HEK293 (cell line): Measurements from ENCODE around the gene SDF2.

ENCODE experiments used
- SETDB1 ChIP-seq: IDR thresholded peaks from one replicate; pipeline ENCODE4 v1.6.1; 2017; ENCODE audit warnings: mild to moderate bottlenecking, low read length, moderate library complexity, mixed read lengths; ENCODE audit not compliant: insufficient read length
- ZFP3 ChIP-seq: fragments of 450-650 bp; formaldehyde crosslinking; IDR thresholded peaks from 2 replicates; pipeline ENCODE4 v1.5.1; 2016; ENCODE audit warnings: low read depth, missing biosample characterization, missing genetic modification characterization
- ZNF174 ChIP-seq: fragments of 450-650 bp; formaldehyde crosslinking; IDR thresholded peaks from 2 replicates; pipeline ENCODE4 v1.5.0; 2017; ENCODE audit warnings: missing biosample characterization, mild to moderate bottlenecking, missing genetic modification characterization
- ZNF24 ChIP-seq: fragments of 450-650 bp; formaldehyde crosslinking; IDR thresholded peaks from 2 replicates; pipeline ENCODE4 v1.5.1; 2016; ENCODE audit warnings: missing biosample characterization, missing genetic modification characterization
- ZNF335 ChIP-seq: fragments of 450-650 bp; formaldehyde crosslinking; conservative IDR thresholded peaks from 2 replicates; pipeline ENCODE4 v1.5.1; 2016; ENCODE audit warnings: missing biosample characterization, missing genetic modification characterization
- ZNF354C ChIP-seq: fragments of 450-650 bp; formaldehyde crosslinking; IDR thresholded peaks from 2 replicates; pipeline ENCODE4 v1.5.1; 2016; ENCODE audit warnings: missing biosample characterization, missing genetic modification characterization, low read depth, borderline replicate concordance
- ZNF561 ChIP-seq: fragments of 450-650 bp; IDR thresholded peaks from 2 replicates; pipeline ENCODE4 v1.5.1; 2018; ENCODE audit warnings: missing biosample characterization, missing genetic modification characterization, borderline replicate concordance
- ZNF776 ChIP-seq: fragments of 450-650 bp; formaldehyde crosslinking; IDR thresholded peaks from 2 replicates; pipeline ENCODE4 v1.5.0; 2017; ENCODE audit warnings: missing biosample characterization, missing genetic modification characterization, borderline replicate concordance
- TF ChIP-seq, protein P1 (sequence below): fragments of 450-650 bp; formaldehyde crosslinking; IDR thresholded peaks from 2 replicates; pipeline ENCODE4 v1.5.1; 2016; ENCODE audit warnings: missing biosample characterization, missing genetic modification characterization
- TF ChIP-seq, protein P2 (sequence below): sonication (generic); formaldehyde crosslinking; IDR thresholded peaks from 2 replicates; pipeline ENCODE4 v1.8.1; 2022; ENCODE audit warnings: mild to moderate bottlenecking, moderate library complexity, missing genetic modification reagents
- TF ChIP-seq, protein P3 (sequence below): fragments of 450-650 bp; formaldehyde crosslinking; IDR thresholded peaks from 2 replicates; pipeline ENCODE4 v1.5.1; 2016; ENCODE audit warnings: missing biosample characterization, missing genetic modification characterization, low read depth

- TF ChIP-seq SETDB1 (no peak), ZFP3 (no peak), ZNF335 (no peak), ZNF561 (tag by site-specific recombination) (no peak), ZNF24 (tag by site-specific recombination) (no peak), ZNF174 (tag by site-specific recombination) (no peak), ZNF354C (tag by site-specific recombination) (no peak), ZNF776 (tag by site-specific recombination) (no peak)
- TF ChIP-seq, protein P1, sequence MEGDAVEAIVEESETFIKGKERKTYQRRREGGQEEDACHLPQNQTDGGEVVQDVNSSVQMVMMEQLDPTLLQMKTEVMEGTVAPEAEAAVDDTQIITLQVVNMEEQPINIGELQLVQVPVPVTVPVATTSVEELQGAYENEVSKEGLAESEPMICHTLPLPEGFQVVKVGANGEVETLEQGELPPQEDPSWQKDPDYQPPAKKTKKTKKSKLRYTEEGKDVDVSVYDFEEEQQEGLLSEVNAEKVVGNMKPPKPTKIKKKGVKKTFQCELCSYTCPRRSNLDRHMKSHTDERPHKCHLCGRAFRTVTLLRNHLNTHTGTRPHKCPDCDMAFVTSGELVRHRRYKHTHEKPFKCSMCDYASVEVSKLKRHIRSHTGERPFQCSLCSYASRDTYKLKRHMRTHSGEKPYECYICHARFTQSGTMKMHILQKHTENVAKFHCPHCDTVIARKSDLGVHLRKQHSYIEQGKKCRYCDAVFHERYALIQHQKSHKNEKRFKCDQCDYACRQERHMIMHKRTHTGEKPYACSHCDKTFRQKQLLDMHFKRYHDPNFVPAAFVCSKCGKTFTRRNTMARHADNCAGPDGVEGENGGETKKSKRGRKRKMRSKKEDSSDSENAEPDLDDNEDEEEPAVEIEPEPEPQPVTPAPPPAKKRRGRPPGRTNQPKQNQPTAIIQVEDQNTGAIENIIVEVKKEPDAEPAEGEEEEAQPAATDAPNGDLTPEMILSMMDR (tag by site-specific recombination) = no peak
- TF ChIP-seq, protein P2, sequence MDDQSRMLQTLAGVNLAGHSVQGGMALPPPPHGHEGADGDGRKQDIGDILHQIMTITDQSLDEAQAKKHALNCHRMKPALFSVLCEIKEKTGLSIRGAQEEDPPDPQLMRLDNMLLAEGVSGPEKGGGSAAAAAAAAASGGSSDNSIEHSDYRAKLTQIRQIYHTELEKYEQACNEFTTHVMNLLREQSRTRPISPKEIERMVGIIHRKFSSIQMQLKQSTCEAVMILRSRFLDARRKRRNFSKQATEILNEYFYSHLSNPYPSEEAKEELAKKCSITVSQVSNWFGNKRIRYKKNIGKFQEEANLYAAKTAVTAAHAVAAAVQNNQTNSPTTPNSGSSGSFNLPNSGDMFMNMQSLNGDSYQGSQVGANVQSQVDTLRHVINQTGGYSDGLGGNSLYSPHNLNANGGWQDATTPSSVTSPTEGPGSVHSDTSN = no peak
- TF ChIP-seq, protein P3, sequence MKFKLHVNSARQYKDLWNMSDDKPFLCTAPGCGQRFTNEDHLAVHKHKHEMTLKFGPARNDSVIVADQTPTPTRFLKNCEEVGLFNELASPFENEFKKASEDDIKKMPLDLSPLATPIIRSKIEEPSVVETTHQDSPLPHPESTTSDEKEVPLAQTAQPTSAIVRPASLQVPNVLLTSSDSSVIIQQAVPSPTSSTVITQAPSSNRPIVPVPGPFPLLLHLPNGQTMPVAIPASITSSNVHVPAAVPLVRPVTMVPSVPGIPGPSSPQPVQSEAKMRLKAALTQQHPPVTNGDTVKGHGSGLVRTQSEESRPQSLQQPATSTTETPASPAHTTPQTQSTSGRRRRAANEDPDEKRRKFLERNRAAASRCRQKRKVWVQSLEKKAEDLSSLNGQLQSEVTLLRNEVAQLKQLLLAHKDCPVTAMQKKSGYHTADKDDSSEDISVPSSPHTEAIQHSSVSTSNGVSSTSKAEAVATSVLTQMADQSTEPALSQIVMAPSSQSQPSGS = no peak
These were observed 42.6 kb upstream of the SDF2 start for GRCh38 chr17:28704219-28704858.
